ENCODE data around the gene PANK1. TPM values are rescaled to one million over a fixed set of nuclear protein-coding genes. Genes with fewer than 3 reads are reported as not detected.
A peak's percentile ranks its signal among the peaks of the same experiment; 100 is the strongest.

PANK1 gene
- polyA plus RNA-seq, 4 donors: 13.1 to 27.7 (median 21.4) TPM

DNA sequence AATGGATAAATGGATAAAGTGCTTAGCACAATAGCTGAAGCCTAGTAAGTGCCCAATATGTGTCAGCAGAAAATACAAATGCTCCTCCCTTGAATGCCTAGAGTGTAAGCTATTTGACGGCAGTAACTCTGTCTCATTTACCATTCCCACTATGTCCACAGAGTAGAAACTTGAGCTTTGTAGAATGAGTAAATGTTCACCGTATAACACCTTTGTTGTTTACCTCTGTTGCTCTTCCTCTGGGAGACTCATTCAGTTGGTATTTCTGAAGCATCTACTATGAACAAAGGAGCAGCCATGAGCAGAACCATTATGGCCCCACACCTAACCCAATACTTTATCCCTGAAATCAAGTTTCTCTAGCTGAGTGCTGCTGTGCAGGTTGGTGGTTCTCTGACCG lies 101.2 kb downstream of the PANK1 start:
- no peak for FAIRE-seq

DNA sequence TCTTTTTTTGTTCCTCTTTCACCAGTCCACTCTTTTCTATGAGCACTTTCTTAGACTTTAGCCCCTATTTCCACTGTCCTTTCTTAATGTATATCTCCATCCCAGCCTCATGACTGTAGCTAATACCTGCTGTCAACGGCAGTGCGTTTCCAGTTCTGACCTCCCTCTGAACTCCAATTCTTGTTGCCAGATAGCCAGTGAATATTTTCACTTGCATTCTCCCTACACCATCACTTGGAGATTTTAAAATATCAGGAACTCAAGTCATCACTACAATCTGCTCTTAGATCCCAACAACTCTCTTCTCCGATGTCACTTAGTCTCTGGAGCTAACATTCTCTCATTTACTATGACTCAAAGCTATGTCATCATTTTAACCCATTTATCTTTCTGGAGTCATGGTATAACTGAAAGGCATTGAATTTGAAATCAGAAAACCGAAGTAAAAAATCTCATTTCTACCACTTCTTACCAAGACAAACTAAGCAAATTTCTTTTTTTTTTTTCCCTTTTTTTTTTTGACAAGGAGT lies 104.6 kb downstream of the PANK1 start:
- FAIRE-seq: no peak
- H3K4me3 ChIP-seq (ENCODE audit: low read depth in 1 of 3, low read length in 3 of 3): no peak overlapping the region
- H3K27me3 ChIP-seq (ENCODE audit: control insufficient read depth in 3 of 3, insufficient read depth in 3 of 3, low read length in 3 of 3): peaks cover 0 to 32% (median 8%) of the 10 kb centered on the region in 3 donors
- H3K27ac ChIP-seq (ENCODE audit: low read depth in 1 of 3, low read length in 2 of 3): no peak overlapping the region
- WGBS, 3 donors: 85 to 88% (median 86%) methylated on average over 4 of the region's 4 CpGs
- no peak for DNase-seq
- no peaks in the 10 kb centered on the region for H3K9me3 ChIP-seq (ENCODE audit: control insufficient read depth in 2 of 2, insufficient read depth in 1 of 2, low read depth in 1 of 2, low read length in 1 of 2)
- no peaks in the 10 kb centered on the region for H3K36me3 ChIP-seq (ENCODE audit: control insufficient read depth in 3 of 3, insufficient read depth in 2 of 3, low read depth in 1 of 3, low read length in 3 of 3)
- H3K4me1 ChIP-seq (ENCODE audit: control insufficient read depth in 3 of 3, insufficient read depth in 2 of 3, low read depth in 1 of 3, low read length in 2 of 3): peaks cover 0 to 3% (median 2%) of the 10 kb centered on the region in 3 donors

More for the DNA sequence above, 101.2 kb downstream of the PANK1 start:
- 72 to 92% (median 87%) methylated on average over 3 of the region's 3 CpGs for WGBS, 3 donors
- H3K4me1 ChIP-seq (ENCODE audit: control insufficient read depth in 3 of 3, insufficient read depth in 2 of 3, low read depth in 1 of 3, low read length in 2 of 3): peaks cover 0 to 2% (median 0%) of the 10 kb centered on the region in 3 donors
- no peaks in the 10 kb centered on the region for H3K9me3 ChIP-seq (ENCODE audit: control insufficient read depth in 2 of 2, insufficient read depth in 1 of 2, low read depth in 1 of 2, low read length in 1 of 2)
- H3K27me3 ChIP-seq (ENCODE audit: control insufficient read depth in 3 of 3, insufficient read depth in 3 of 3, low read length in 3 of 3): peaks cover 0 to 8% (median 5%) of the 10 kb centered on the region in 3 donors
- no peaks in the 10 kb centered on the region for H3K36me3 ChIP-seq (ENCODE audit: control insufficient read depth in 3 of 3, insufficient read depth in 2 of 3, low read depth in 1 of 3, low read length in 3 of 3)
- H3K27ac ChIP-seq (ENCODE audit: low read depth in 1 of 3, low read length in 2 of 3): no peak overlapping the region
- no peak overlapping the region for H3K4me3 ChIP-seq (ENCODE audit: low read depth in 1 of 3, low read length in 3 of 3)
- no peak for DNase-seq

DNA sequence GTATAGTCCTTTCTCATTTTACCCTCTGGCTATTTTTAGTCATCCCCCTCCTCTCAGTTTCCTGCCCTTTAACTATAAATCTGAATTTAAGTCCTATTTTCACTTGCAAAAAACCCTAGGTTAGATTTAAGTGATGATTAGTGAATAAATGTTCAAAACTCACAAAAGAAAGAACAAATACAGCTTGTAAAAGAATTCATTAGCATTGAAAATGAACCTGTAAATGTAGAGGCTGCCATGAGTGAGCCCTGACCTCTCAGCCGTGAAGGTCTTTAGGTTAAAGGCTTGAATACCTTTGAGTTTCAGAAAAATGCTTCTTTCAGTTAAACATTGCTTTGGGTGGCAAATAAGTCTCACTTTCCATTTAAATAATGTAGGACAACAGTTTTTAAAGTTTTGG lies 107.7 kb downstream of the PANK1 start:
- Histone ChIP-seq H3K4me1 (ENCODE audit: control insufficient read depth in 3 of 3, insufficient read depth in 2 of 3, low read depth in 1 of 3, low read length in 2 of 3) (peaks cover 2 to 12% (median 5%) of the 10 kb centered on the region in 3 donors), H3K36me3 (ENCODE audit: control insufficient read depth in 3 of 3, insufficient read depth in 2 of 3, low read depth in 1 of 3, low read length in 3 of 3) (no peaks in the 10 kb centered on the region), H3K27me3 (ENCODE audit: control insufficient read depth in 3 of 3, insufficient read depth in 3 of 3, low read length in 3 of 3) (peaks cover 0 to 52% (median 21%) of the 10 kb centered on the region in 3 donors), H3K4me3 (ENCODE audit: low read depth in 1 of 3, low read length in 3 of 3) (no peak overlapping the region), H3K27ac (ENCODE audit: low read depth in 1 of 3, low read length in 2 of 3) (no peak overlapping the region), H3K9me3 (ENCODE audit: control insufficient read depth in 2 of 2, insufficient read depth in 1 of 2, low read depth in 1 of 2, low read length in 1 of 2) (no peaks in the 10 kb centered on the region)
- no peak for FAIRE-seq
- WGBS, 3 donors: 66 to 72% (median 67%) methylated on average over 1 of the region's 1 CpG
- no peak for DNase-seq

DNA sequence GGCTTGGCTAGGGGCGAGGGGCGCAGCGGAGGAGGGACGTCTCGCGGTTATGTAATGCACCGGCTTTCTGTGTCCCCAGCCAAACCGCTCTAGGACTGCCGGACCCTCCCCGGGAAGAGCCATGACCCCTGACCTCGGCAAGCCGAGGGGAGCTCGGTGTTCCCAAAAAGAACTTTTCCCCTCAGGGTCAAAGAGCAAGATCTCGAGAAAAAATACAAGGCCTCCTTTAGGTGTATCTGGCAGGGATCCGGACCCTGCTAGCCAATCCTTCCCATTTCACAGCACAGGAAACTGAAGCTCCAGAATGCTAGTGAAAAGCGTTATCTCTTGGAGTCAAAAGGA lies 109.1 kb downstream of the PANK1 start:
- H3K9me3 ChIP-seq (ENCODE audit: control insufficient read depth in 2 of 2, insufficient read depth in 1 of 2, low read depth in 1 of 2, low read length in 1 of 2): no peaks in the 10 kb centered on the region
- peak overlapping the region in 1 of 3 donors; percentile 35 for H3K4me3 ChIP-seq (ENCODE audit: low read depth in 1 of 3, low read length in 3 of 3)
- 8 to 17% (median 14%) methylated on average over 13 to 16 of the region's 16 CpGs for WGBS, 3 donors
- FAIRE-seq (no peak), DNase-seq (no peak)
- H3K4me1 ChIP-seq (ENCODE audit: control insufficient read depth in 3 of 3, insufficient read depth in 2 of 3, low read depth in 1 of 3, low read length in 2 of 3): peaks cover 2 to 12% (median 5%) of the 10 kb centered on the region in 3 donors
- no peak overlapping the region for H3K27ac ChIP-seq (ENCODE audit: low read depth in 1 of 3, low read length in 2 of 3)
- no peaks in the 10 kb centered on the region for H3K36me3 ChIP-seq (ENCODE audit: control insufficient read depth in 3 of 3, insufficient read depth in 2 of 3, low read depth in 1 of 3, low read length in 3 of 3)
- H3K27me3 ChIP-seq (ENCODE audit: control insufficient read depth in 3 of 3, insufficient read depth in 3 of 3, low read length in 3 of 3): peaks cover 0 to 64% (median 25%) of the 10 kb centered on the region in 3 donors

DNA sequence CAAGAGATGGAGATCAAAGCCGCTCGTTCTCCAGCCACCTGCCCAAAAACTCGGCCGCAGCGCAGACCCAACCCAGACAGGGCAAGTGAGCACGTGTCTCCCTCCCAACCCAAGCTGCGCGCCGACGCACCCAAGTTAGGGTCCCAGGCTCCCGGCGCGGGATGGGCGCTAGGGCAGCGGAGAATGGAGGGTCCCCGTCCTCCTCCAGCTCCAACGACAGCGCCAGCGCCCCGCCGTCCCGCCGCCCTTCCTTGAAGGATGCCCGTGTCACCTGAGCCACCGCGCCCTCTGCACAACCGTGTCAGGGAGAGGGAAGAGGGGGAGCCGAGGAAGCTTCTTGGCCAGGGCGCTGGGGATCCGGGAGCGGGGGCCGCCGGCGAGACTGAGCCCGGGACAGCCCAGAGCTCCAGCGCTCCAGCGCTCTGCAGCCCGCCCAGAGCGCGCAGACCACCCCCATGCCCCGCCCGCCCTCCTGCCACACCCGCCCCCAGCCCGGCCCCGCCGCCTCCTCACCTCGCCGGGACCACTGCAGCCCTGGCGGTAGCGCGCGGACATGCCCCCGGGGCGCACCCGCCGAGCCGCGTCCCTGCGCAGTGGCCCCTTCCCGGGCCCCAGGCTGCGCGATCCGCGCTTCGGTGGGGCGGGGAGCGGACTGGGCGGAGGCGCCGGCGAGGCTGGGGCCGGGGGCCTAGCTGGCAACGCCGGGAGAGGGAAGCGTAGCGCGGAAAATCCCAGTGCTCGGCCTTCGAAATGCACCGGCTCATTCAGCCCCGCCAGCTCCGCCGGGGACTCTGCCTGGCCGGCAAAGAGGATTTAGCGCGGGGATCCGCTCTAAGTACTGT lies 109.7 kb downstream of the PANK1 start, which contains the start of gene SLC16A12:
SLC16A12 (minus strand) TSS at position 424 of the 842 bp plus-strand sequence. CDS start 73,016 bp downstream, outside the sequence.
- Histone ChIP-seq H3K4me1 (ENCODE audit: control insufficient read depth in 3 of 3, insufficient read depth in 2 of 3, low read depth in 1 of 3, low read length in 2 of 3) (peaks cover 2 to 12% (median 5%) of the 10 kb centered on the region in 3 donors), H3K36me3 (ENCODE audit: control insufficient read depth in 3 of 3, insufficient read depth in 2 of 3, low read depth in 1 of 3, low read length in 3 of 3) (no peaks in the 10 kb centered on the region), H3K4me3 (ENCODE audit: low read depth in 1 of 3, low read length in 3 of 3) (peak within 1 kb of the TSS; percentile 3 to 35 (median 26)), H3K27me3 (ENCODE audit: control insufficient read depth in 3 of 3, insufficient read depth in 3 of 3, low read length in 3 of 3) (peaks cover 0 to 63% (median 24%) of the 10 kb centered on the region in 3 donors), H3K9me3 (ENCODE audit: control insufficient read depth in 2 of 2, insufficient read depth in 1 of 2, low read depth in 1 of 2, low read length in 1 of 2) (no peaks in the 10 kb centered on the region), H3K27ac (ENCODE audit: low read depth in 1 of 3, low read length in 2 of 3) (no peak within 1 kb of the TSS)
- 1 to 4% (median 2%) methylated on average over 53 to 87 of the region's 87 CpGs for WGBS, 3 donors
- FAIRE-seq (no peak), DNase-seq (peak in 1 of 2 donors; percentile 58)

DNA sequence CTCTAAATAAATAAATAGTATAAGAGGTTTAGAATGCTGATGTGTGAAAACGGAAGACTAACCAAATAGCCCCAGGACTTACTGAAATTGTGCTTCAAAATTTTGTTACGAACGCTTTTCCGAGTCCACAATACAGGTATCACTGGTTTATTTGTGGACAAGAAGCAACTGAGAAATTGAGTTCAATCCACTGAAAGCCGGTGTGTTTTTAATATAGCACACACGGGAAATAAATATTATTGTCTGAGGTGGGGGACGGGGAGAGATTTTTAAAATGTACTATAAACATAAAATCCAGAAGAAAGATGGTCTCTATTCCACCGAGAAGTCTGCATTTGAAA lies 110.2 kb downstream of the PANK1 start:
- Histone ChIP-seq H3K4me1 (ENCODE audit: control insufficient read depth in 3 of 3, insufficient read depth in 2 of 3, low read depth in 1 of 3, low read length in 2 of 3) (peaks cover 2 to 12% (median 5%) of the 10 kb centered on the region in 3 donors), H3K36me3 (ENCODE audit: control insufficient read depth in 3 of 3, insufficient read depth in 2 of 3, low read depth in 1 of 3, low read length in 3 of 3) (no peaks in the 10 kb centered on the region), H3K27me3 (ENCODE audit: control insufficient read depth in 3 of 3, insufficient read depth in 3 of 3, low read length in 3 of 3) (peaks cover 0 to 58% (median 20%) of the 10 kb centered on the region in 3 donors), H3K27ac (ENCODE audit: low read depth in 1 of 3, low read length in 2 of 3) (no peak overlapping the region), H3K4me3 (ENCODE audit: low read depth in 1 of 3, low read length in 3 of 3) (peak overlapping the region in 1 of 3 donors; percentile 34), H3K9me3 (ENCODE audit: control insufficient read depth in 2 of 2, insufficient read depth in 1 of 2, low read depth in 1 of 2, low read length in 1 of 2) (no peaks in the 10 kb centered on the region)
- 14 to 24% (median 20%) methylated on average over 8 of the region's 8 CpGs for WGBS, 3 donors
- no peak for DNase-seq
- no peak for FAIRE-seq

Other genes with a start within 250 kb of the PANK1 start
- 10 to 100 TPM in 1 of 4 donors, 1 to 10 TPM in 3; 4.5 to 12.9 (median 7.9) TPM for gene IFIT5, start 230.7 kb downstream of the PANK1 start, polyA plus RNA-seq
- under 1 TPM in 2 of 4 donors, not detected in 2; 0.21 to 0.89 TPM for gene SLC16A12, start 109.6 kb downstream of the PANK1 start, polyA plus RNA-seq
- 1 to 10 TPM; 1.6 to 9.1 (median 3.9) TPM for gene KIF20B, start 56.3 kb upstream of the PANK1 start, polyA plus RNA-seq

Data from small intestine (tissue), 7 donors.